T-helper 17 cell (primary cell): Measurements from ENCODE around the gene A4GNT. TPM values are rescaled to one million over a fixed set of nuclear protein-coding genes. Genes with fewer than 3 reads are reported as not detected.
A peak's percentile ranks its signal among the peaks of the same experiment; 100 is the strongest.

ENCODE experiments used
- ATAC-seq: fragments of 150-1000 bp; cut with Tn5 transposase; 2 replicates; pipeline ENCODE4 v1.10.0; 2021; ENCODE audit warnings: mild to moderate bottlenecking, moderate library complexity
- DNase-seq, 3 donors: peaks; one replicate each; pipeline versions ENCODE4 v3.0.0 to v3.0.0-alpha.2; 2020 to 2021
- H3K9me3 ChIP-seq: one replicate; pipeline ENCODE4 v1.7.0; 2013; ENCODE audit warnings: low read length, mild to moderate bottlenecking; ENCODE audit not compliant: control insufficient read depth, poor library complexity, severe bottlenecking
- H3K27ac Mint-ChIP-seq: one replicate; pipeline ENCODE4 v1.8.0; 2022; ENCODE audit warnings: mild to moderate bottlenecking, moderate library complexity, mixed read lengths
- H3K27me3 Mint-ChIP-seq: one replicate; pipeline ENCODE4 v1.8.0; 2022; ENCODE audit warnings: mixed read lengths
- H3K36me3 Mint-ChIP-seq: one replicate; pipeline ENCODE4 v1.8.0; 2022; ENCODE audit warnings: low read depth, mixed read lengths
- H3K4me1 Mint-ChIP-seq: one replicate; pipeline ENCODE4 v1.8.0; 2022; ENCODE audit warnings: mild to moderate bottlenecking, mixed read lengths
- H3K4me3 Mint-ChIP-seq: one replicate; pipeline ENCODE4 v1.8.0; 2022; ENCODE audit warnings: mild to moderate bottlenecking, moderate library complexity, mixed read lengths
- total RNA-seq, 4 donors: library from RNA in 2 of 4; stranded (reverse) in 2 of 4; gene quantifications; one replicate each; pipeline ENCODE4 v1.2.3 and lab custom pipeline; 2022 to 2026

Gene A4GNT
- total RNA-seq, 2 donors from 2014 or later = not detected

- no peak for DNase-seq
- Mint-ChIP-seq H3K4me1 (peaks cover 2% of the 10 kb centered on the region), H3K4me3 (no peak overlapping the region), H3K36me3 (peaks cover 2% of the 10 kb centered on the region), H3K27ac (no peak overlapping the region), H3K27me3 (peaks cover 28% of the 10 kb centered on the region)
- no peaks in the 10 kb centered on the region for H3K9me3 ChIP-seq
- no peak for ATAC-seq
Measured at GRCh38 chr3:138136201-138136600, 4.0 kb upstream of the A4GNT start.

GRCh38 chr3:138135833-138136194, 3.6 kb upstream of the A4GNT start:
- Mint-ChIP-seq H3K4me3 (no peak overlapping the region), H3K27ac (no peak overlapping the region), H3K27me3 (peaks cover 26% of the 10 kb centered on the region), H3K36me3 (no peaks in the 10 kb centered on the region), H3K4me1 (peaks cover 2% of the 10 kb centered on the region)
- ATAC-seq = no peak
- DNase-seq = no peak
- H3K9me3 ChIP-seq = no peaks in the 10 kb centered on the region

- ATAC-seq = no peak
Measured at GRCh38 chr3:138135146-138135832, 3.1 kb upstream of the A4GNT start.

GRCh38 chr3:138127636-138128365, 4.4 kb downstream of the A4GNT start:
- DNase-seq (no peak), ATAC-seq (no peak)
- Mint-ChIP-seq H3K36me3 (peaks cover 2% of the 10 kb centered on the region), H3K27ac (no peak overlapping the region), H3K27me3 (peaks cover 23% of the 10 kb centered on the region), H3K4me1 (no peaks in the 10 kb centered on the region), H3K4me3 (no peak overlapping the region)
- no peaks in the 10 kb centered on the region for H3K9me3 ChIP-seq

More at GRCh38 chr3:138135146-138135832, 3.1 kb upstream of the A4GNT start:
- Mint-ChIP-seq H3K4me1 (peaks cover 2% of the 10 kb centered on the region), H3K27ac (no peak overlapping the region), H3K27me3 (peaks cover 27% of the 10 kb centered on the region), H3K36me3 (no peaks in the 10 kb centered on the region), H3K4me3 (no peak overlapping the region)
- H3K9me3 ChIP-seq = no peaks in the 10 kb centered on the region
- no peak for DNase-seq

- H3K36me3 Mint-ChIP-seq = peaks cover 2% of the 10 kb centered on the region
- H3K27me3 Mint-ChIP-seq = peaks cover 20% of the 10 kb centered on the region
- DNase-seq (no peak), ATAC-seq (no peak)
- no peaks in the 10 kb centered on the region for H3K4me1 Mint-ChIP-seq
- H3K27ac Mint-ChIP-seq = no peak overlapping the region
- no peak overlapping the region for H3K4me3 Mint-ChIP-seq
- no peaks in the 10 kb centered on the region for H3K9me3 ChIP-seq
Measured at GRCh38 chr3:138125548-138126221, 6.5 kb downstream of the A4GNT start.

GRCh38 chr3:138124706-138125355, 7.4 kb downstream of the A4GNT start:
- Mint-ChIP-seq H3K36me3 (peaks cover 2% of the 10 kb centered on the region), H3K4me3 (no peak overlapping the region), H3K27ac (no peak overlapping the region), H3K4me1 (no peaks in the 10 kb centered on the region), H3K27me3 (peaks cover 16% of the 10 kb centered on the region)
- DNase-seq (no peak), ATAC-seq (no peak)
- no peaks in the 10 kb centered on the region for H3K9me3 ChIP-seq

GRCh38 chr3:138124188-138124587, 8.0 kb downstream of the A4GNT start:
- ATAC-seq (no peak), DNase-seq (no peak)
- H3K9me3 ChIP-seq = no peaks in the 10 kb centered on the region
- Mint-ChIP-seq H3K4me3 (no peak overlapping the region), H3K4me1 (no peaks in the 10 kb centered on the region), H3K27ac (no peak overlapping the region), H3K36me3 (peaks cover 2% of the 10 kb centered on the region), H3K27me3 (peaks cover 15% of the 10 kb centered on the region)

GRCh38 chr3:138119423-138119766, 12.8 kb downstream of the A4GNT start:
- no peak overlapping the region for H3K4me3 Mint-ChIP-seq
- peaks cover 8% of the 10 kb centered on the region for H3K4me1 Mint-ChIP-seq
- H3K27ac Mint-ChIP-seq = no peak overlapping the region
- ATAC-seq = no peak
- no peaks in the 10 kb centered on the region for H3K9me3 ChIP-seq
- H3K36me3 Mint-ChIP-seq = peaks cover 2% of the 10 kb centered on the region
- H3K27me3 Mint-ChIP-seq = peaks cover 40% of the 10 kb centered on the region
- no peak for DNase-seq

- no peaks in the 10 kb centered on the region for H3K9me3 ChIP-seq
- Mint-ChIP-seq H3K27me3 (peaks cover 43% of the 10 kb centered on the region), H3K4me1 (peaks cover 8% of the 10 kb centered on the region), H3K4me3 (no peak overlapping the region), H3K36me3 (peaks cover 2% of the 10 kb centered on the region), H3K27ac (no peak overlapping the region)
- DNase-seq = peak in 1 of 3 donors; percentile 26
- peak; percentile 70 for ATAC-seq
Measured at GRCh38 chr3:138118612-138119422, 13.4 kb downstream of the A4GNT start.

- ATAC-seq = peak; percentile 88
- Mint-ChIP-seq H3K27ac (peak within 1 kb of the TSS; percentile 37), H3K4me3 (peak within 1 kb of the TSS; percentile 87), H3K36me3 (peaks cover 2% of the 10 kb centered on the region), H3K27me3 (peaks cover 75% of the 10 kb centered on the region), H3K4me1 (peaks cover 8% of the 10 kb centered on the region)
- no peaks in the 10 kb centered on the region for H3K9me3 ChIP-seq
- DNase-seq = no peak
Measured at GRCh38 chr3:138114988-138115971, 16.9 kb downstream of the A4GNT start, which contains the start of gene DZIP1L. Gene DZIP1L (minus strand): TSS chr3:138115608. CDS start chr3:138103971, 11,637 bp downstream.

GRCh38 chr3:138114431-138114918, 17.7 kb downstream of the A4GNT start:
- Mint-ChIP-seq H3K4me3 (peak overlapping the region; percentile 25), H3K36me3 (peaks cover 2% of the 10 kb centered on the region), H3K27me3 (peaks cover 78% of the 10 kb centered on the region), H3K4me1 (peaks cover 8% of the 10 kb centered on the region), H3K27ac (no peak overlapping the region)
- DNase-seq (no peak), ATAC-seq (no peak)
- no peaks in the 10 kb centered on the region for H3K9me3 ChIP-seq
